GM12872 (cell line): ENCODE results near the gene PLEKHO2.

Experiments used
- TF ChIP-seq, protein P1 (sequence below): IDR thresholded peaks from 3 replicates; pipeline ENCODE4 v1.5.1; 2011; ENCODE audit warnings: low read depth, mild to moderate bottlenecking, low read length, moderate library complexity; ENCODE audit not compliant: insufficient read depth

Gene PLEKHO2

DNA sequence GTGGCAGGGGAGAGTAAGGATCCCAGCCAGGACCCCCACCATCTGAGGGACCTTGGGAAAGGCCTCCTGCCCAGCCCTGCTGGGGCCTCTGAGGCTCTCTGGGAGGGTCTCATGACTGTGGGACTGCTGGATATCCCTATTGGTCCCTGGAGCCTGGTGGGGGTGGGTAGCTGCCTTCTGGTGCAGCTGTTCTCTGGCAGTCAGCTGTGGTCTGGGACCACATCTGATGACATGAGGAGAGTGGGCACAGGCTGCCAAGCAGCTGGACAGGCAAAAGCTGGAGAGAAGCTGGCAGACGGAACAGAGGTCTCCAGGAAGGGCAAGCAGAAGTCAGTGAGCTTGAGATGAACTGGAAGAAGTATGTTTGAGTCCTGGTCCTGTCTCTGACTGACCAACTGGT lies 22.4 kb downstream of the PLEKHO2 start:
- TF ChIP-seq, protein P1, sequence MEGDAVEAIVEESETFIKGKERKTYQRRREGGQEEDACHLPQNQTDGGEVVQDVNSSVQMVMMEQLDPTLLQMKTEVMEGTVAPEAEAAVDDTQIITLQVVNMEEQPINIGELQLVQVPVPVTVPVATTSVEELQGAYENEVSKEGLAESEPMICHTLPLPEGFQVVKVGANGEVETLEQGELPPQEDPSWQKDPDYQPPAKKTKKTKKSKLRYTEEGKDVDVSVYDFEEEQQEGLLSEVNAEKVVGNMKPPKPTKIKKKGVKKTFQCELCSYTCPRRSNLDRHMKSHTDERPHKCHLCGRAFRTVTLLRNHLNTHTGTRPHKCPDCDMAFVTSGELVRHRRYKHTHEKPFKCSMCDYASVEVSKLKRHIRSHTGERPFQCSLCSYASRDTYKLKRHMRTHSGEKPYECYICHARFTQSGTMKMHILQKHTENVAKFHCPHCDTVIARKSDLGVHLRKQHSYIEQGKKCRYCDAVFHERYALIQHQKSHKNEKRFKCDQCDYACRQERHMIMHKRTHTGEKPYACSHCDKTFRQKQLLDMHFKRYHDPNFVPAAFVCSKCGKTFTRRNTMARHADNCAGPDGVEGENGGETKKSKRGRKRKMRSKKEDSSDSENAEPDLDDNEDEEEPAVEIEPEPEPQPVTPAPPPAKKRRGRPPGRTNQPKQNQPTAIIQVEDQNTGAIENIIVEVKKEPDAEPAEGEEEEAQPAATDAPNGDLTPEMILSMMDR = no peak

GRCh38 chr15:64865126-64865997 lies 23.6 kb downstream of the PLEKHO2 start:
- TF ChIP-seq, protein P1 = no peak

GRCh38 chr15:64865998-64866520 lies 24.3 kb downstream of the PLEKHO2 start:
- TF ChIP-seq, protein P1 = no peak

DNA sequence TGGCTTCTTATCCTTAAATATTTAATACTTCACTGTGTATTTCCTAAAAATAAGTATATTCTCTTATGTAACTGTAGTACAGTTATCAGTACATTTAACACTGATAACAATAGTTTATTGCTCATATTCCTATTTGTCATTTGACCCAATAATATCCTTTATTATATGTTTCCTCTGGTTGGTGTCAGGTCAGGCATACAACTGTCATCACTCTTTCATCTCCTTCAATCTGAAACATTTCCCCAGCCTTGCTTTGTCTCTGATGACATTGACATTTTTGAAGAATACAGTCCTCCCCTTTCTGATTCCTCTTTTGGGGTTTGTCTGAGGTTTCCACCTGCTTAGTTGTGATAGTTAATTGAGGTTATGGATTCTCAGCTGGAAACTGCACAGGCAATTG lies 27.8 kb downstream of the PLEKHO2 start:
- TF ChIP-seq, protein P1 = no peak

DNA sequence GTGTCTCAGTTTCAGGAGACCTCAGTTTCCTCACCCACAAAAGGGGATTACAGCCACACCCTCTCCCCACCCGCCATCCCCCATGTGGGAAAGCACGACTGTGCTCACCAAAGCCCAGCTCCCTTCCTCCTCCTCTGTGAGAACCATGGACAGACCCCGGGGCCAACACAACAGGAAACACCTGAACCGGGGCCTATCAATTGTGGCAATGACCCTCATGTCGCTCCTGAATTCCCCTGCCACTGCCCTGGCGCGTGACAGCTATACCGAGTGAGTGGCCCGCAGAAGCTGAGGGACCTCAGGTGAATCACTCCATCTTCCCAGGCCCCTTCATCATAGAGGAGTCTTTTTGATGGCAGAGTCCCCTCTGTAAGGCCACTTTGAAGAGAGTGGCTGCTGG lies 28.6 kb downstream of the PLEKHO2 start:
- TF ChIP-seq, protein P1 = no peak

DNA sequence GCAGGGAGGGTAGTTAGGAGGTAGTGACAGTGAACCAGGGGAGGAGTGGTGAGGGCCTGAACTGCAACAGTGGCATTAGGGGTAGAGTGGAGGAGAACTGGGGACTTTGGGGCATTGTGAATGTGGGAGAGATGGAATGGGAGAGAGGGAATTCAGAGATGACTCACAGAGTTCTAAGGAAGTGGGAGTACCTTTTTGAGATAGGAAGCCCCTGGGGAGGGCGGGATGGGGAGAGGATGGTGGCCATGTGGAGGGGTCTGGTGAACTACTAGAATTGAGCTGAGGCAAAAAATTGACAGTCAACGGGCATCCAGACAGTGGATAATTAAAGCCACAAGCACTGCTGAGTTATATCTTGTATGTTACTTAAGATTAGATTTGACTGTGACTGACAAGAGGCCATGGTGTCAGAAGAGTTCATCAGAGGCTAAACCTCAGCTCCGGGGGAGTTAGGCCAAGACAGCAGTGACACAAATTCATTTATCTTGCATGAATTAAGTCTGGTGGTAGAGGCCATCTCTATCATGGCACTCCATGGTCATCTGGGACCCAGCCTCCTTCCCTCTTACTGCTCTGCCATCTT lies 34.0 kb downstream of the PLEKHO2 start:
- TF ChIP-seq, protein P1 = no peak

- TF ChIP-seq, protein P1 = no peak
These were observed 35.7 kb downstream of the PLEKHO2 start for GRCh38 chr15:64877435-64877834.
